ENCODE data around the gene APOOL.
A peak's percentile ranks its signal among the peaks of the same experiment; 100 is the strongest.

Gene APOOL

GRCh38 chrX:85111347-85111746, 107.7 kb downstream of the APOOL start:
- H3K4me3 ChIP-seq (ENCODE audit: low read depth, low read length): no peak overlapping the region
- DNase-seq (ENCODE audit: low read depth): no peak
- peak; percentile 44 for TF ChIP-seq CTCF (IDR thresholded peaks at IDR 0.05; ENCODE audit: control insufficient read depth, extremely low read depth, insufficient read depth)

GRCh38 chrX:85112293-85112692, 108.6 kb downstream of the APOOL start:
- no peak for DNase-seq (ENCODE audit: low read depth)
- no peak overlapping the region for H3K4me3 ChIP-seq (ENCODE audit: low read depth, low read length)
- no peak for TF ChIP-seq CTCF (IDR thresholded peaks at IDR 0.05; ENCODE audit: control insufficient read depth, extremely low read depth, insufficient read depth)

- H3K4me3 ChIP-seq (ENCODE audit: low read depth, low read length): no peak overlapping the region
- TF ChIP-seq CTCF (IDR thresholded peaks at IDR 0.05; ENCODE audit: control insufficient read depth, extremely low read depth, insufficient read depth): no peak
- no peak for DNase-seq (ENCODE audit: low read depth)
These were observed 110.1 kb downstream of the APOOL start for GRCh38 chrX:85113746-85114145.

- no peak for DNase-seq (ENCODE audit: low read depth)
- no peak overlapping the region for H3K4me3 ChIP-seq (ENCODE audit: low read depth, low read length)
- TF ChIP-seq CTCF (IDR thresholded peaks at IDR 0.05; ENCODE audit: control insufficient read depth, extremely low read depth, insufficient read depth): no peak
These were observed 110.5 kb downstream of the APOOL start for GRCh38 chrX:85114171-85114570.

- no peak for TF ChIP-seq CTCF (IDR thresholded peaks at IDR 0.05; ENCODE audit: control insufficient read depth, extremely low read depth, insufficient read depth)
- H3K4me3 ChIP-seq (ENCODE audit: low read depth, low read length): no peak overlapping the region
- DNase-seq (ENCODE audit: low read depth): no peak
These were observed 111.1 kb downstream of the APOOL start for GRCh38 chrX:85114776-85115175.

- no peak for DNase-seq (ENCODE audit: low read depth)
- TF ChIP-seq CTCF (IDR thresholded peaks at IDR 0.05; ENCODE audit: control insufficient read depth, extremely low read depth, insufficient read depth): no peak
- no peak overlapping the region for H3K4me3 ChIP-seq (ENCODE audit: low read depth, low read length)
These were observed 111.6 kb downstream of the APOOL start for GRCh38 chrX:85115252-85115651.

- no peak for DNase-seq (ENCODE audit: low read depth)
- no peak for TF ChIP-seq CTCF (IDR thresholded peaks at IDR 0.05; ENCODE audit: control insufficient read depth, extremely low read depth, insufficient read depth)
- no peak overlapping the region for H3K4me3 ChIP-seq (ENCODE audit: low read depth, low read length)
These were observed 132.7 kb downstream of the APOOL start for GRCh38 chrX:85136409-85136808.
